HEK293T (cell line): ENCODE measurements around the gene TCF7L1.

Experiments
- ARNT ChIP-seq: fragments of 450-650 bp; IDR thresholded peaks from 2 replicates; pipeline ENCODE4 v1.6.1; 2017; ENCODE audit warnings: mild to moderate bottlenecking
- BHLHE40 ChIP-seq: fragments of 450-650 bp; IDR thresholded peaks from 2 replicates; pipeline ENCODE4 v1.6.1; 2016; ENCODE audit warnings: mild to moderate bottlenecking, moderate library complexity, borderline replicate concordance
- CTBP1 ChIP-seq: fragments of 450-650 bp; IDR thresholded peaks from 2 replicates; pipeline ENCODE4 v1.6.1; 2016; ENCODE audit warnings: borderline replicate concordance
- ELF4 ChIP-seq: fragments of 450-650 bp; IDR thresholded peaks from 2 replicates; pipeline ENCODE4 v1.6.1; 2017; ENCODE audit warnings: antibody characterized with exemption
- FOXA1 ChIP-seq: fragments of 450-650 bp; IDR thresholded peaks from 2 replicates; pipeline ENCODE4 v1.6.1; 2016; ENCODE audit warnings: mild to moderate bottlenecking
- FOXK2 ChIP-seq: fragments of 450-650 bp; IDR thresholded peaks from 2 replicates; pipeline ENCODE4 v1.6.1; 2016; ENCODE audit warnings: mild to moderate bottlenecking
- FOXM1 ChIP-seq: fragments of 450-650 bp; IDR thresholded peaks from 2 replicates; pipeline ENCODE4 v1.6.1; 2017; ENCODE audit warnings: mild to moderate bottlenecking, borderline replicate concordance
- L3MBTL2 ChIP-seq: fragments of 450-650 bp; conservative IDR thresholded peaks from 2 replicates; pipeline ENCODE4 v1.6.1; 2016; ENCODE audit warnings: mild to moderate bottlenecking
- NFRKB ChIP-seq: fragments of 450-650 bp; IDR thresholded peaks from 2 replicates; pipeline ENCODE4 v1.6.1; 2016; ENCODE audit warnings: mild to moderate bottlenecking, moderate library complexity
- SP1 ChIP-seq: fragments of 450-650 bp; IDR thresholded peaks from 2 replicates; pipeline ENCODE4 v1.6.1; 2017
- SUZ12 ChIP-seq: fragments of 450-650 bp; IDR thresholded peaks from 2 replicates; pipeline ENCODE4 v1.6.1; 2016; ENCODE audit warnings: mild to moderate bottlenecking
- TARDBP ChIP-seq: fragments of 450-650 bp; IDR thresholded peaks from 2 replicates; pipeline ENCODE4 v1.6.1; 2016
- ZNF384 ChIP-seq: fragments of 450-650 bp; IDR thresholded peaks from 2 replicates; pipeline ENCODE4 v1.6.1; 2016
- TF ChIP-seq, protein P1 (sequence below): fragments of 450-650 bp; IDR thresholded peaks from 2 replicates; pipeline ENCODE4 v1.6.1; 2016

DNA sequence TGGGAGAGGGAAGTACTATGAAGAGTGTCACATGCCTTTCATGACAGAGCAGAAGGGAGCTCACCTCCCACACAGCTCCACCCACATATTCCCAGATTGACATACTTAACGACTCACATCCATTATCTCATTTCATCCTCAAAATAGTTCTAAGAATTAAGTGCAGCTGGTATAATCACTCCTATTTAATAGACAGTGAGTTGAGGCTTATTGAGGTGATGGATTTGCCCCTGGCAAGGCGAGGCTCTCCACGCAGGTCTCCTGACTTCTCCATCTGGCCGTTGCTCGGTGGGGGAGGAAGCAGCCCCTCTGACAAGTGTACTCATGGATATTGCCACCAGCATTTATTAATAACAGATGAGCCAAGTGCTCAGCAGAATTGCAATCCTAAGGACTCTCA, 113.2 kb downstream of the TCF7L1 start:
- no peak for TF ChIP-seq L3MBTL2
- TF ChIP-seq, protein P1, sequence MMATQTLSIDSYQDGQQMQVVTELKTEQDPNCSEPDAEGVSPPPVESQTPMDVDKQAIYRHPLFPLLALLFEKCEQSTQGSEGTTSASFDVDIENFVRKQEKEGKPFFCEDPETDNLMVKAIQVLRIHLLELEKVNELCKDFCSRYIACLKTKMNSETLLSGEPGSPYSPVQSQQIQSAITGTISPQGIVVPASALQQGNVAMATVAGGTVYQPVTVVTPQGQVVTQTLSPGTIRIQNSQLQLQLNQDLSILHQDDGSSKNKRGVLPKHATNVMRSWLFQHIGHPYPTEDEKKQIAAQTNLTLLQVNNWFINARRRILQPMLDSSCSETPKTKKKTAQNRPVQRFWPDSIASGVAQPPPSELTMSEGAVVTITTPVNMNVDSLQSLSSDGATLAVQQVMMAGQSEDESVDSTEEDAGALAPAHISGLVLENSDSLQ: no peak
- TF ChIP-seq ARNT: no peak
- TF ChIP-seq SP1: no peak
- TF ChIP-seq BHLHE40: no peak
- TF ChIP-seq FOXK2: no peak
- no peak for TF ChIP-seq FOXM1
- TF ChIP-seq ELF4: no peak
- no peak for TF ChIP-seq ZNF384
- no peak for TF ChIP-seq SUZ12
- no peak for TF ChIP-seq FOXA1
- TF ChIP-seq CTBP1: no peak
- TF ChIP-seq NFRKB: no peak
- no peak for TF ChIP-seq TARDBP
